ENCODE results near the gene MAPKAP1. TPM values are rescaled to one million over a fixed set of nuclear protein-coding genes. Genes with fewer than 3 reads are reported as not detected.
"Not testable (repeated sequence)": the region's sequence is repeated elsewhere in the genome, so short reads cannot be mapped to it uniquely, and the experiment has no call there.

MAPKAP1 gene
- total RNA-seq, 2 donors from 2014 or later: 83.7 to 115 TPM

- Mint-ChIP-seq H3K4me1 (ENCODE audit: low read depth in 2 of 2) (no peaks in the 10 kb centered on the region), H3K4me3 (no peak overlapping the region), H3K27me3 (peaks cover 2 to 3% of the 10 kb centered on the region in 2 donors), H3K36me3 (no peaks in the 10 kb centered on the region), H3K27ac (no peak overlapping the region), H3K9me3 (no peaks in the 10 kb centered on the region)
- DNase-seq (ENCODE audit: low spot score) (no peak), ATAC-seq (peak in 1 of 2 donors; percentile 22)
These were observed 306.0 kb downstream of the MAPKAP1 start for GRCh38 chr9:125400725-125401716.

GRCh38 chr9:125400232-125400631 lies 306.8 kb downstream of the MAPKAP1 start:
- not testable (repeated sequence) for ATAC-seq; H3K4me1 Mint-ChIP-seq (ENCODE audit: low read depth in 2 of 2); H3K9me3 Mint-ChIP-seq; H3K4me3 Mint-ChIP-seq; H3K27me3 Mint-ChIP-seq; H3K36me3 Mint-ChIP-seq; DNase-seq (ENCODE audit: low spot score); H3K27ac Mint-ChIP-seq

GRCh38 chr9:125399666-125400065 lies 307.3 kb downstream of the MAPKAP1 start:
- no peaks in the 10 kb centered on the region for H3K4me1 Mint-ChIP-seq (ENCODE audit: low read depth in 2 of 2)
- H3K9me3 Mint-ChIP-seq: no peaks in the 10 kb centered on the region
- no peak overlapping the region for H3K27ac Mint-ChIP-seq
- no peaks in the 10 kb centered on the region for H3K36me3 Mint-ChIP-seq
- ATAC-seq: no peak
- H3K27me3 Mint-ChIP-seq: peaks cover 0 to 5% of the 10 kb centered on the region in 2 donors
- DNase-seq (ENCODE audit: low spot score): no peak
- no peak overlapping the region for H3K4me3 Mint-ChIP-seq

GRCh38 chr9:125399165-125399564 lies 307.8 kb downstream of the MAPKAP1 start:
- Mint-ChIP-seq H3K27me3 (peaks cover 0 to 5% of the 10 kb centered on the region in 2 donors), H3K4me1 (ENCODE audit: low read depth in 2 of 2) (no peaks in the 10 kb centered on the region), H3K4me3 (no peak overlapping the region), H3K27ac (no peak overlapping the region), H3K9me3 (no peaks in the 10 kb centered on the region), H3K36me3 (no peaks in the 10 kb centered on the region)
- no peak for ATAC-seq
- DNase-seq (ENCODE audit: low spot score): no peak

- H3K9me3 Mint-ChIP-seq: no peaks in the 10 kb centered on the region
- no peak overlapping the region for H3K4me3 Mint-ChIP-seq
- no peaks in the 10 kb centered on the region for H3K4me1 Mint-ChIP-seq (ENCODE audit: low read depth in 2 of 2)
- no peak for DNase-seq (ENCODE audit: low spot score)
- H3K36me3 Mint-ChIP-seq: no peaks in the 10 kb centered on the region
- H3K27me3 Mint-ChIP-seq: peaks cover 0 to 5% of the 10 kb centered on the region in 2 donors
- H3K27ac Mint-ChIP-seq: no peak overlapping the region
- ATAC-seq: no peak
These were observed 308.8 kb downstream of the MAPKAP1 start for GRCh38 chr9:125398243-125398642.

GRCh38 chr9:125397736-125398135 lies 309.3 kb downstream of the MAPKAP1 start:
- Mint-ChIP-seq H3K27ac (no peak overlapping the region), H3K36me3 (no peaks in the 10 kb centered on the region), H3K9me3 (no peaks in the 10 kb centered on the region), H3K27me3 (peaks cover 0 to 5% of the 10 kb centered on the region in 2 donors), H3K4me1 (ENCODE audit: low read depth in 2 of 2) (no peaks in the 10 kb centered on the region), H3K4me3 (no peak overlapping the region)
- ATAC-seq (no peak), DNase-seq (ENCODE audit: low spot score) (no peak)

- H3K4me1 Mint-ChIP-seq (ENCODE audit: low read depth in 2 of 2): no peaks in the 10 kb centered on the region
- ATAC-seq: no peak
- H3K27me3 Mint-ChIP-seq: peaks cover 0 to 5% of the 10 kb centered on the region in 2 donors
- no peaks in the 10 kb centered on the region for H3K36me3 Mint-ChIP-seq
- no peak for DNase-seq (ENCODE audit: low spot score)
- no peak overlapping the region for H3K27ac Mint-ChIP-seq
- H3K4me3 Mint-ChIP-seq: no peak overlapping the region
- H3K9me3 Mint-ChIP-seq: no peaks in the 10 kb centered on the region
These were observed 310.2 kb downstream of the MAPKAP1 start for GRCh38 chr9:125396799-125397198.

GRCh38 chr9:125393426-125393825 lies 313.6 kb downstream of the MAPKAP1 start:
- ATAC-seq (peak in 1 of 2 donors; percentile 59), DNase-seq (ENCODE audit: low spot score) (no peak)
- H3K4me3 Mint-ChIP-seq: no peak overlapping the region
- peaks cover 0 to 2% of the 10 kb centered on the region in 2 donors for H3K27me3 Mint-ChIP-seq
- H3K9me3 Mint-ChIP-seq: no peaks in the 10 kb centered on the region
- no peak overlapping the region for H3K27ac Mint-ChIP-seq
- H3K4me1 Mint-ChIP-seq (ENCODE audit: low read depth in 2 of 2): no peaks in the 10 kb centered on the region
- H3K36me3 Mint-ChIP-seq: no peaks in the 10 kb centered on the region

- Mint-ChIP-seq H3K4me1 (ENCODE audit: low read depth in 2 of 2) (no peaks in the 10 kb centered on the region), H3K9me3 (no peaks in the 10 kb centered on the region), H3K36me3 (no peaks in the 10 kb centered on the region), H3K27me3 (peaks cover 0 to 2% of the 10 kb centered on the region in 2 donors), H3K27ac (no peak overlapping the region), H3K4me3 (no peak overlapping the region)
- no peak for ATAC-seq
- DNase-seq (ENCODE audit: low spot score): no peak
These were observed 315.3 kb downstream of the MAPKAP1 start for GRCh38 chr9:125391704-125392103.

GRCh38 chr9:125388978-125389377 lies 318.0 kb downstream of the MAPKAP1 start:
- Mint-ChIP-seq H3K27ac (no peak overlapping the region), H3K4me1 (ENCODE audit: low read depth in 2 of 2) (no peaks in the 10 kb centered on the region)
- DNase-seq (ENCODE audit: low spot score): no peak

GRCh38 chr9:125387861-125388524 lies 319.0 kb downstream of the MAPKAP1 start:
- H3K9me3 Mint-ChIP-seq: no peaks in the 10 kb centered on the region
- H3K36me3 Mint-ChIP-seq: no peaks in the 10 kb centered on the region
- no peak overlapping the region for H3K27ac Mint-ChIP-seq
- peaks cover 0 to 3% of the 10 kb centered on the region in 2 donors for H3K27me3 Mint-ChIP-seq
- DNase-seq (ENCODE audit: low spot score) (no peak), ATAC-seq (no peak)
- H3K4me1 Mint-ChIP-seq (ENCODE audit: low read depth in 2 of 2): no peaks in the 10 kb centered on the region
- H3K4me3 Mint-ChIP-seq: no peak overlapping the region

More at GRCh38 chr9:125388978-125389377, 318.0 kb downstream of the MAPKAP1 start:
- no peaks in the 10 kb centered on the region for H3K36me3 Mint-ChIP-seq
- no peak overlapping the region for H3K4me3 Mint-ChIP-seq
- peaks cover 0 to 3% of the 10 kb centered on the region in 2 donors for H3K27me3 Mint-ChIP-seq
- ATAC-seq: peak in 1 of 2 donors; percentile 26
- no peaks in the 10 kb centered on the region for H3K9me3 Mint-ChIP-seq
